WI38 (cell line): ENCODE data around the gene MYB.
"Not testable (repeated sequence)": the region's sequence is repeated elsewhere in the genome, so short reads cannot be mapped to it uniquely, and the experiment has no call there.

ENCODE experiments used
- H3K4me3 ChIP-seq: 2 replicates; pipeline ENCODE4 v1.5.1; 2011; ENCODE audit warnings: low read depth, mild to moderate bottlenecking, control low read depth, low read length
- CTCF ChIP-seq: IDR thresholded peaks from 2 replicates; pipeline ENCODE4 v1.5.1; 2012; ENCODE audit warnings: low read depth, mild to moderate bottlenecking, control low read depth, low read length

MYB gene

GRCh38 chr6:135180542-135181332 lies at the start of gene MYB:
Gene MYB, plus strand, starts transcription at chr6:135181308. Its CDS starts 206 bp downstream, at chr6:135181514.
- no peak for TF ChIP-seq CTCF
- H3K4me3 ChIP-seq: peak within 1 kb of the TSS; percentile 58

GRCh38 chr6:135132776-135133175 lies 48.3 kb upstream of the MYB start:
- no peak for TF ChIP-seq CTCF
- no peak overlapping the region for H3K4me3 ChIP-seq

- H3K4me3 ChIP-seq: no peak overlapping the region
- no peak for TF ChIP-seq CTCF
Measured at GRCh38 chr6:135135835-135136234, 45.3 kb upstream of the MYB start.

GRCh38 chr6:135137826-135138225 lies 43.3 kb upstream of the MYB start:
- TF ChIP-seq CTCF: no peak
- no peak overlapping the region for H3K4me3 ChIP-seq

GRCh38 chr6:135141182-135141581 lies 39.9 kb upstream of the MYB start:
- H3K4me3 ChIP-seq: no peak overlapping the region
- TF ChIP-seq CTCF: no peak

GRCh38 chr6:135141728-135142127 lies 39.4 kb upstream of the MYB start:
- H3K4me3 ChIP-seq: no peak overlapping the region
- TF ChIP-seq CTCF: no peak

- H3K4me3 ChIP-seq: not testable (repeated sequence)
Measured at GRCh38 chr6:135142232-135142631, 38.9 kb upstream of the MYB start.

GRCh38 chr6:135144673-135145062 lies 36.4 kb upstream of the MYB start:
- H3K4me3 ChIP-seq: no peak overlapping the region
- TF ChIP-seq CTCF: no peak
